H1 (cell line): ENCODE results near the gene FLVCR2. TPM values are rescaled to one million over a fixed set of nuclear protein-coding genes. Genes with fewer than 3 reads are reported as not detected.

Experiments used
- CTCF ChIA-PET: fragments of 300-600 bp; sonication (Branson Sonifier 250); formaldehyde crosslinking; loops from one replicate; lab custom pipeline; 2021; ENCODE audit not compliant: partially characterized antibody; lab: Charles Lee
- POLR2A ChIA-PET: fragments of 300-600 bp; sonication (Branson Sonifier 250); formaldehyde crosslinking; loops from one replicate; lab custom pipeline; 2021; ENCODE audit warnings: inconsistent platforms; ENCODE audit not compliant: partially characterized antibody; lab: Charles Lee
- DNase-seq, 2 experiments: peaks; one replicate each; pipeline versions ENCODE4 v3.0.0 to v3.0.0-alpha.2; 2010 to 2022; ENCODE audit warnings: low spot score in 2 of 2, low read depth in 1 of 2, mixed read lengths in 1 of 2
- FAIRE-seq: peaks from 2 replicates; lab custom pipeline; 2011; peaks lifted over from hg19 to GRCh38; lab: Jason Lieb, UNC
- H2AFZ ChIP-seq: 2 replicates; pipeline ENCODE4 v1.8.1; 2012; ENCODE audit warnings: low read length, inconsistent platforms
- H2AK5ac ChIP-seq: 2 replicates; pipeline ENCODE4 v1.6.1; 2013; ENCODE audit warnings: low read depth, low read length
- H2BK120ac ChIP-seq: replicated peaks from 2 replicates; pipeline ENCODE3; 2013; ENCODE audit warnings: low read depth, low read length, inconsistent platforms
- H2BK12ac ChIP-seq: 2 replicates; pipeline ENCODE4 v1.6.1; 2013; ENCODE audit warnings: low read depth, low read length
- H2BK15ac ChIP-seq: 2 replicates; pipeline ENCODE4 v1.6.1; 2013; ENCODE audit warnings: low read length
- H2BK20ac ChIP-seq: 2 replicates; pipeline ENCODE4 v1.6.1; 2013; ENCODE audit warnings: low read length
- H2BK5ac ChIP-seq: 2 replicates; pipeline ENCODE4 v1.6.1; 2013; ENCODE audit warnings: low read depth, low read length
- H3K14ac ChIP-seq: 2 replicates; pipeline ENCODE4 v1.6.1; 2013; ENCODE audit warnings: inconsistent platforms; ENCODE audit not compliant: insufficient read length
- H3K18ac ChIP-seq: 2 replicates; pipeline ENCODE4 v1.6.1; 2013; ENCODE audit warnings: low read length; ENCODE audit errors: extremely low read depth
- H3K23ac ChIP-seq: 2 replicates; pipeline ENCODE4 v1.6.1; 2013; ENCODE audit warnings: inconsistent platforms; ENCODE audit not compliant: insufficient read length
- H3K23me2 ChIP-seq: 2 replicates; pipeline ENCODE4 v1.6.1; 2013; ENCODE audit warnings: low read depth, low read length
- H3K27ac ChIP-seq: 2 replicates; pipeline ENCODE4 v1.6.1; 2011; ENCODE audit warnings: low read depth, low read length, inconsistent platforms
- H3K27me3 ChIP-seq, 4 experiments: replicated peaks in 1 of 4; 1 replicate in 1 of 4; 2 replicates in 3 of 4; pipeline versions ENCODE4 v1.6.1 to v1.8.1; 2011 to 2013; ENCODE audit warnings: low read length in 3 of 4, mild to moderate bottlenecking in 3 of 4, inconsistent platforms in 2 of 4, mixed read lengths in 2 of 4, moderate library complexity in 1 of 4; ENCODE audit not compliant: control insufficient read depth in 3 of 4, insufficient read depth in 3 of 4; ENCODE audit errors: extremely low read depth in 1 of 4
- H3K36me3 ChIP-seq, 4 experiments: 2 replicates each; pipeline versions ENCODE4 v1.6.1 to v1.8.1; 2011 to 2013; ENCODE audit warnings: mild to moderate bottlenecking in 4 of 4, low read length in 3 of 4, moderate library complexity in 2 of 4, control low read depth in 1 of 4, inconsistent platforms in 1 of 4; ENCODE audit not compliant: insufficient read depth in 4 of 4, control insufficient read depth in 2 of 4
- H3K4ac ChIP-seq: replicated peaks from 2 replicates; pipeline ENCODE3; 2013; ENCODE audit warnings: low read length, low read depth, mixed read lengths, inconsistent platforms; ENCODE audit not compliant: insufficient read length
- H3K4me1 ChIP-seq, 4 experiments: replicated peaks in 1 of 4; 1 replicate in 1 of 4; 2 replicates in 3 of 4; pipeline versions ENCODE4 v1.6.1 to v1.8.1; 2011 to 2013; ENCODE audit warnings: low read length in 3 of 4, inconsistent platforms in 2 of 4, mixed read lengths in 1 of 4; ENCODE audit not compliant: insufficient read depth in 4 of 4, control insufficient read depth in 3 of 4
- H3K4me2 ChIP-seq, 2 experiments: 2 replicates each; pipeline versions ENCODE4 v1.6.1 to v1.8.1; 2011 to 2013; ENCODE audit warnings: low read depth in 2 of 2, low read length in 2 of 2, control low read depth in 1 of 2, inconsistent platforms in 1 of 2, mild to moderate bottlenecking in 1 of 2; ENCODE audit not compliant: insufficient read depth in 1 of 2
- H3K4me3 ChIP-seq, 4 experiments: fragments of 200-600, 300-600 bp in 1 of 4; sonication (generic), shearing (Covaris generic), sonication (Bioruptor Twin) in 1 of 4; 2 replicates each; pipeline versions ENCODE4 v1.5.1 to v1.8.1; 2011 to 2016; ENCODE audit warnings: low read length in 4 of 4, low read depth in 3 of 4, control low read depth in 2 of 4, inconsistent platforms in 2 of 4, mild to moderate bottlenecking in 2 of 4, mixed read lengths in 1 of 4, moderate library complexity in 1 of 4; ENCODE audit not compliant: insufficient read depth in 2 of 4; ENCODE audit errors: extremely low read depth in 1 of 4
- H3K56ac ChIP-seq: replicated peaks from 2 replicates; pipeline ENCODE3; 2013; ENCODE audit warnings: low read depth, mild to moderate bottlenecking, mixed read lengths, low read length, inconsistent platforms; ENCODE audit not compliant: insufficient read length
- H3K79me1 ChIP-seq: 2 replicates; pipeline ENCODE4 v1.6.1; 2013; ENCODE audit warnings: low read depth, low read length, control low read depth
- H3K79me2 ChIP-seq, 2 experiments: 2 replicates each; pipeline versions ENCODE4 v1.6.1 to v1.8.1; 2012 to 2013; ENCODE audit warnings: low read length in 2 of 2, mild to moderate bottlenecking in 2 of 2, inconsistent platforms in 1 of 2; ENCODE audit not compliant: insufficient read depth in 2 of 2, control insufficient read depth in 1 of 2
- H3K9ac ChIP-seq, 4 experiments: replicated peaks in 1 of 4; 1 replicate in 1 of 4; 2 replicates in 3 of 4; pipeline versions ENCODE4 v1.6.1 to v1.8.1; 2011 to 2013; ENCODE audit warnings: low read depth in 3 of 4, low read length in 3 of 4, control low read depth in 2 of 4, mild to moderate bottlenecking in 2 of 4, moderate library complexity in 2 of 4, inconsistent platforms in 1 of 4; ENCODE audit errors: extremely low read depth in 1 of 4
- H3K9me3 ChIP-seq, 2 experiments: 2 replicates each; pipeline versions ENCODE4 v1.6.1 to v1.8.1; 2012 to 2013; ENCODE audit warnings: mild to moderate bottlenecking in 2 of 2, moderate library complexity in 2 of 2, control low read depth in 1 of 2, inconsistent platforms in 1 of 2, low read depth in 1 of 2, low read length in 1 of 2, mixed read lengths in 1 of 2; ENCODE audit not compliant: insufficient read depth in 2 of 2
- H4K20me1 ChIP-seq, 2 experiments: replicated peaks in 1 of 2; 2 replicates each; pipeline versions ENCODE3 to v1.8.1; 2011 to 2013; ENCODE audit warnings: inconsistent platforms in 2 of 2, low read length in 2 of 2, mild to moderate bottlenecking in 1 of 2; ENCODE audit not compliant: insufficient read depth in 2 of 2, control insufficient read depth in 1 of 2
- H4K5ac ChIP-seq: 2 replicates; pipeline ENCODE4 v1.6.1; 2013; ENCODE audit warnings: low read length, low read depth, mixed read lengths, inconsistent platforms; ENCODE audit not compliant: insufficient read length
- H4K8ac ChIP-seq: 2 replicates; pipeline ENCODE4 v1.8.0; 2013; ENCODE audit warnings: mild to moderate bottlenecking, moderate library complexity, low read length, inconsistent platforms; ENCODE audit not compliant: insufficient read depth; ENCODE audit errors: extremely low read depth
- H4K91ac ChIP-seq: replicated peaks from 2 replicates; pipeline ENCODE3; 2013; ENCODE audit warnings: low read length, mixed read lengths, inconsistent platforms; ENCODE audit not compliant: insufficient read length
- CBX8 ChIP-seq: fragments of 300-800, 300-1000 bp; sonication (generic); IDR thresholded peaks from 2 replicates; pipeline ENCODE4 v1.7.1; 2016; ENCODE audit warnings: low read depth, low read length, borderline replicate concordance
- CREB1 ChIP-seq: IDR thresholded peaks from 2 replicates; pipeline ENCODE4 v1.6.1; 2012; ENCODE audit warnings: inconsistent platforms
- GTF2F1 ChIP-seq: IDR thresholded peaks from 2 replicates; pipeline ENCODE4 v1.6.1; 2012; ENCODE audit warnings: low read depth, low read length, improper control_type of control experiment, borderline replicate concordance
- HDAC6 ChIP-seq: IDR thresholded peaks from one replicate; pipeline ENCODE4 v1.7.1; 2012; ENCODE audit warnings: low read depth, mild to moderate bottlenecking, inconsistent platforms, low read length, moderate library complexity
- KDM5A ChIP-seq: fragments of 200-600 bp; IDR thresholded peaks from 2 replicates; pipeline ENCODE4 v1.7.1; 2012; ENCODE audit warnings: mild to moderate bottlenecking, low read length, inconsistent platforms, mixed read lengths
- MAX ChIP-seq: IDR thresholded peaks from 2 replicates; pipeline ENCODE4 v1.6.1; 2012; ENCODE audit warnings: inconsistent platforms
- NRF1 ChIP-seq: IDR thresholded peaks from 2 replicates; pipeline ENCODE4 v1.6.1; 2011; ENCODE audit warnings: mild to moderate bottlenecking, low read depth, low read length, improper control_type of control experiment
- POU5F1 ChIP-seq: IDR thresholded peaks from 2 replicates; pipeline ENCODE4 v1.6.1; 2011; ENCODE audit warnings: low read depth, mild to moderate bottlenecking, low read length, moderate library complexity
- RBBP5 ChIP-seq: IDR thresholded peaks from 2 replicates; pipeline ENCODE4 v1.7.1; 2012; ENCODE audit warnings: low read depth, mild to moderate bottlenecking, inconsistent platforms, low read length, moderate library complexity, borderline replicate concordance
- SAP30 ChIP-seq: fragments of 300-600 bp; sonication (generic); IDR thresholded peaks from 2 replicates; pipeline ENCODE4 v1.7.1; 2012; ENCODE audit warnings: low read length, moderate library complexity, mild to moderate bottlenecking, inconsistent platforms; ENCODE audit not compliant: insufficient read depth, insufficient replicate concordance
- SIRT6 ChIP-seq: IDR thresholded peaks from one replicate; pipeline ENCODE4 v1.7.1; 2012; ENCODE audit warnings: low read length, inconsistent platforms
- SP1 ChIP-seq: IDR thresholded peaks from 2 replicates; pipeline ENCODE4 v1.6.1; 2011; ENCODE audit warnings: low read depth, low read length
- SP2 ChIP-seq: IDR thresholded peaks from 2 replicates; pipeline ENCODE4 v1.6.1; 2012; ENCODE audit warnings: mild to moderate bottlenecking, low read length, inconsistent platforms
- TEAD4 ChIP-seq: IDR thresholded peaks from 2 replicates; pipeline ENCODE4 v1.6.1; 2012; ENCODE audit warnings: low read depth, low read length, inconsistent platforms, mixed read lengths
- ZNF274 ChIP-seq: IDR thresholded peaks from 2 replicates; pipeline ENCODE4 v1.7.0; 2012; ENCODE audit warnings: low read length, borderline replicate concordance; ENCODE audit errors: extremely low read depth
- WGBS, 2 experiments: shearing (Covaris generic) in 1 of 2; methylation state at CpG; one replicate each; pipeline versions ENCODE4 v1.1.6 to v1.1.7; 2013 to 2015; ENCODE audit warnings: low lambda C conversion rate in 2 of 2, mixed read lengths in 2 of 2, inconsistent platforms in 1 of 2, low coverage in 1 of 2, missing lambda C conversion rate in 1 of 2; ENCODE audit not compliant: insufficient replicate concordance in 2 of 2, insufficient coverage in 1 of 2, insufficient read length in 1 of 2; ENCODE audit errors: extremely low coverage in 1 of 2, missing lambda C conversion rate in 1 of 2; 5-methylcytosine and 5-hydroxymethylcytosine counted together
- polyA plus RNA-seq, 7 experiments: library from polyadenylated mRNA; depleted of rRNA in 3 of 7; stranded (reverse) in 5 of 7; unstranded in 2 of 7; fragments of >200 nt in 5 of 7; fragments of 200-250 nt in 2 of 7; gene quantifications; 1 replicate in 5 of 7; 2 replicates in 1 of 7; 4 replicates in 1 of 7; pipeline versions ENCODE4 v1.2.1 to v1.2.3, GENCODE V29; 2011 to 2013; ENCODE audit warnings: missing spikeins in 2 of 7, mixed read lengths in 2 of 7
- total RNA-seq: library from RNA; stranded (reverse); fragmentation: NEBNext Ultra II Directional; extraction: Animal tissue kit (Norgen Biotek cat#: 25700); gene quantifications from 2 replicates; pipeline ENCODE4 v1.2.1, GENCODE V29; 2021

The FLVCR2 gene
- total and polyA plus RNA-seq, 2 of the 8 experiments (the other 6 are each of a cell fraction or from before 2014, with no cell fraction given): 7.1 to 8.2 TPM

GRCh38 chr14:75685910-75686309, 107.5 kb downstream of the FLVCR2 start:
- Histone ChIP-seq H3K4me2 (no peak overlapping the region), H3K36me3 (peaks cover 5 to 28% (median 14%) of the 10 kb centered on the region in 4 experiments; a peak in 7 of 8 replicates), H3K14ac (no peak overlapping the region), H2BK5ac (no peak overlapping the region), H3K4me3 (no peak overlapping the region), H3K9me3 (no peaks in the 10 kb centered on the region), H2BK120ac (no peak overlapping the region), H4K8ac (no peak overlapping the region), H3K4ac (no peak overlapping the region), H3K23me2 (no peaks in the 10 kb centered on the region), H3K79me2 (no peaks in the 10 kb centered on the region), H2BK15ac (no peak overlapping the region), H3K9ac (no peak overlapping the region), H3K79me1 (no peaks in the 10 kb centered on the region), H4K5ac (no peak overlapping the region), H3K18ac (no peak overlapping the region), H3K27me3 (no peaks in the 10 kb centered on the region), H2BK20ac (no peak overlapping the region), H3K27ac (no peak overlapping the region), H2AFZ (no peak overlapping the region), H2BK12ac (no peak overlapping the region), H4K20me1 (no peaks in the 10 kb centered on the region), H3K23ac (no peak overlapping the region), H3K56ac (no peak overlapping the region), H4K91ac (no peak overlapping the region), H3K4me1 (no peaks in the 10 kb centered on the region), H2AK5ac (no peak overlapping the region)
- no peak for DNase-seq
- FAIRE-seq: no peak
- WGBS, 2 experiments: 88% methylated on average over 2 of the region's 2 CpGs; no CpG with 5 or more reads in 1 of the 2 experiments
- CTCF ChIA-PET: interaction anchor here (0.7 to 1.3 kb wide), 3 partner anchors 23 to 288 kb away, joined by 3 to 5 read pairs (median 3); no protein-coding TSS in a partner anchor
- POLR2A ChIA-PET: interaction anchor here (0.7 to 1.3 kb wide), 2 partner anchors 25 to 83 kb away, joined by 3 to 6 read pairs; partner anchors contain the start of genes ERG28 and TTLL5
- no peak for TF ChIP-seq POU5F1
- no peak for TF ChIP-seq CBX8
- TF ChIP-seq KDM5A: no peak
- TF ChIP-seq CREB1: no peak
- no peak for TF ChIP-seq ZNF274
- no peak for TF ChIP-seq GTF2F1
- TF ChIP-seq HDAC6: no peak
- no peak for TF ChIP-seq TEAD4
- TF ChIP-seq MAX: no peak
- no peak for TF ChIP-seq SP2
- TF ChIP-seq SIRT6: no peak
- no peak for TF ChIP-seq SAP30
- TF ChIP-seq SP1: no peak
- TF ChIP-seq NRF1: no peak
- TF ChIP-seq RBBP5: no peak
